ENCODE data around the gene ZNRF3.

Gene ZNRF3

DNA sequence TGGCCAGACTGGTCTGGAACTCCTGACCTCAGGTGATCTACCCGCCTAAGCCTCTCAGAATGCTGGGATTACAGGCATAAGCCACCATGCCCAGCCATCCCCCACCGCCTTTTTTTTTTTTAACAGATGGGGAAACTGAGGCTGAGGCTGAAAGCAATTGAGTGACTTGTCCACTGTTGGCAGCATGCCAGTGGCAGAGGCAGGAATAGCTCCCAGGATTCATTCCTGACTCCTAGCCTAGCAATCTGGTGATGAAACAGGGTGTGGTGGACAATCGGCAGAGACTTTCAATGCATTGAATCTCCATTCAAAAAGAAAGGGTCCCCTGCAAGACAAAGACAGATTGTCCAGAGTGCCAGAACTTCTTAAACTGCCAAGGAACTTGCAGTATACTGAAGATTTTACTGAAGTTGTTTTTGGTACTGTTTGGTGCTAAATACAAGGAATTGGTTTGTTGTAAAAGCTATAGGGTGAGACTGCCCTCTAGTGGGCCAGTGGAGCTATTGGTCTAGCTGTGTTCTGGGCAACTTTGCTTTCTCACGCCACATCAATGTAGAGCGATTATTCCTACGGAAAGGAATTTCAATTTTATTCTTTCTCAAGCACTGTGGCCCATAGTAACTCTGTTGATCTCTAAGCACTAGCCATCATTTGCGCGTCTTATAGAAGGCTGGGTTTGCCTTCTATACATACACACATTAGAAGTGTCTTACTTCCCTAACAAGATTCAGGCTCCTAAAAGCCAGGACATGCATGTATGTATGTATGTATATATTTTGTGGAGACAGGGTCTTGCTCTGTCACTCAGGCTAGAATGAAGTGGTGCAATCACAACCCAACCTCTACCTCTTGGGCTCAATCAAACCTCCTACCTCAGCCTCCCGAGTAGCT lies 157.3 kb downstream of the ZNRF3 start:
- peak; percentile 65 to 75 for DNase-seq

DNA sequence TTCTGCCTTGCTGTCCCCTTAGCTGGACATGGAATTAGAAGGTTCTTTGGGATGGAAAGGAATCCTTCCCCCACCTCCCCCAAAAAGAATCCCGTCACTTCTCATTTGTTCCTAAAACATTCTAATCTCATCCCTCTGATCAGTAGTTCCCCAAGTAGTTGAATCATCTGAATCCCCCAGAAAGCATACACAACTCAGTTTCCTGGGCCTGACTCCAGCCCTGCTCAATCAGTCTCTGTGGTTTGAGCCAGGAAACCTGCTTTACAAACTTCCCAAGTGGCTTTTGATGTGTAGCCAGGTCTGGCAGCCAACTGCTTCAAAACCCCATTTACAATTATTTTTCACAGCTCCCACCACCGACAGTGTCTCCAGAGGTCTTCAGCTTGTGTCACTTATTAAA lies 158.0 kb downstream of the ZNRF3 start:
- DNase-seq, result no peak

DNA sequence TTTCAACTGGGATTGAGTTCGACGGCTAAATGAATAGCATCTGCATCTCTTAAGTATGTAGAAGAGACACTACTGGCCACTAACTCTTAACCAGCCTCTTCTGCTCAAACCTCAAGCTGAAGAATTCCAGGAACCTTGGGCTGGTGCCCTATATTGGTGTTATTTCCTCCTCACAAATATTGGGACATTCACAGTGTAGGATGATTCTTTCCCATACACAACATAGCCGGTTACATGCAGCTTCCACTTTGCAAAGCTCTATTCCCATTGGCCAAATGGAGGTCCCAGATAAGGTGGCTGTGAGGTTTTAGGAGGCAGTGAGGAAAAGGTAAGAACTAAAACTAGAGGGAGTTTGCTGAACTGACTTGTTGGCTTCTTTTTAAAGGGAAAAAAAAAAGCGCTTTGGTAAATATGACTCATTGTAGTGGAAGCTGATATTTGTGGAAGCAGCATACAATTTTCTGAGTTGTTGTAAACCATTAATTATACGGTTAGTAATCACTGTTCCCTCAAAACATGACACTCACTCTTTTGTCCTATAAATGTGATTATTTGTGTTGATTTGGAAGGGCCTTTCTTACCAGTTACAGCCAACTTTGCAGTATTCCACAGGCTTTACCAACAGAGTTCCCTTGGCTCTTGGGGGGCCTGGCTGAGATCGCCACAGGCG lies 160.7 kb downstream of the ZNRF3 start:
- DNase-seq, result no peak

DNA sequence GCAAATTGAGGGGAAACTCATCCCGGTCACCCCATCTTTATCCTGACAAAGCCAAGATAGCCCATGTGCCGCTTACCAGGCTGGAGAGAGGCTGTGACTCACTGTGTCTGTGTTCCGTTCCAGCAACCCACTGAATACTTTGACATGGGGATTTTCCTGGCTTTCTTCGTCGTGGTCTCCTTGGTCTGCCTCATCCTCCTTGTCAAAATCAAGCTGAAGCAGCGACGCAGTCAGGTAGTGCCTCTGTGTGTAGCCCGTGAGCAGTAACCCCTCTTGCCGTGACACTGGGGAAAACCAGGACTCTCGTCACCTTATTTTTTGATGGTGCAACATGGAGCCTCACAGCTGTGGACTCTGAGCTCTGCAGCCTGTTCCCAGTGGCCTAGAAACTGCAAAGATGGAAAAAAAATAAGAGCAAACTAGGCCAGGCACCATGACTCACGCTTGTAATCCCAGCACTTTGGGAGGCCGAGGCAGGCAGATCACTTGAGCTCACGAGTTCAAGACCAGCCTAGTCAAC lies 161.3 kb downstream of the ZNRF3 start:
- DNase-seq, result no peak

DNA sequence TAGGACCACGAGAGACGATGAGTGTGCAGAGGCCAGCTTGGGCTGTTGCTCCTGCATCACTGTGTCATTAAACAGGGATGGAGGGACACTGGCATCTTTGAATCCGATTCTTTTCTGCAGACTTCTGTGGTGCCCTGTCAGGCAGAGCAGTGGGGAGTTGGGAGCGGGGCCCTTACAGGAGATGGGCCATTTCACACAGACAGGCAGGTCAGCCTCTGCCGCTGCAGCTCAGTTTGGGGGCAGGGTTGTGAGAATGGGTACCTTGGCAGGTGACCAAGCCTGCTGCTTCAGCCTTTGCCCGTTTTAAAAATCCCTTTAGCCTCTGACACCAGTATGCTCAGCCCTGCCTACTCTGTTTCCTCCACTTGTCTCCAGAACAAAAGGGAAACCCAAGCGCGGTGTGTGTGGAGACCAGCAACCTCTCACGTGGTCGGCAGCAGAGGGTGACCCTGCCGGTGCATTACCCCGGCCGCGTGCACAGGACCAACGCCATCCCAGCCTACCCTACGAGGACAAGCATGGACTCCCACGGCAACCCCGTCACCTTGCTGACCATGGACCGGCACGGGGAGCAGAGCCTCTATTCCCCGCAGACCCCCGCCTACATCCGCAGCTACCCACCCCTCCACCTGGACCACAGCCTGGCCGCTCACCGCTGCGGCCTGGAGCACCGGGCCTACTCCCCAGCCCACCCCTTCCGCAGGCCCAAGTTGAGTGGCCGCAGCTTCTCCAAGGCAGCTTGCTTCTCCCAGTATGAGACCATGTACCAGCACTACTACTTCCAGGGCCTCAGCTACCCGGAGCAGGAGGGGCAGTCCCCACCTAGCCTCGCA lies 165.7 kb downstream of the ZNRF3 start:
- DNase-seq, result no peak

DNA sequence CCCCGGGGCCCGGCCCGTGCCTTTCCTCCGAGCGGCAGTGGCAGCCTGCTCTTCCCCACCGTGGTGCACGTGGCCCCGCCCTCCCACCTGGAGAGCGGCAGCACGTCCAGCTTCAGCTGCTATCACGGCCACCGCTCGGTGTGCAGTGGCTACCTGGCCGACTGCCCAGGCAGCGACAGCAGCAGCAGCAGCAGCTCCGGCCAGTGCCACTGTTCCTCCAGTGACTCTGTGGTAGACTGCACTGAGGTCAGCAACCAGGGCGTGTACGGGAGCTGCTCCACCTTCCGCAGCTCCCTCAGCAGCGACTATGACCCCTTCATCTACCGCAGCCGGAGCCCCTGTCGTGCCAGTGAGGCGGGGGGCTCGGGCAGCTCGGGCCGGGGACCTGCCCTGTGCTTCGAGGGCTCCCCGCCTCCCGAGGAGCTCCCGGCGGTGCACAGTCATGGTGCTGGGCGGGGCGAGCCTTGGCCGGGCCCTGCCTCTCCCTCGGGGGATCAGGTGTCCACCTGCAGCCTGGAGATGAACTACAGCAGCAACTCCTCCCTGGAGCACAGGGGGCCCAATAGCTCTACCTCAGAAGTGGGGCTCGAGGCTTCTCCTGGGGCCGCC lies 166.4 kb downstream of the ZNRF3 start:
- DNase-seq, result no peak

DNA sequence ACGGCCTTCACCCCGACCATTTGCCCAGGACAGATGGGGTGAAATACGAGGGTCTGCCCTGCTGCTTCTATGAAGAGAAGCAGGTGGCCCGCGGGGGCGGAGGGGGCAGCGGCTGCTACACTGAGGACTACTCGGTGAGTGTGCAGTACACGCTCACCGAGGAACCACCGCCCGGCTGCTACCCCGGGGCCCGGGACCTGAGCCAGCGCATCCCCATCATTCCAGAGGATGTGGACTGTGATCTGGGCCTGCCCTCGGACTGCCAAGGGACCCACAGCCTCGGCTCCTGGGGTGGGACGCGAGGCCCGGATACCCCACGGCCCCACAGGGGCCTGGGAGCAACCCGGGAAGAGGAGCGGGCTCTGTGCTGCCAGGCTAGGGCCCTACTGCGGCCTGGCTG lies 167.1 kb downstream of the ZNRF3 start:
- DNase-seq, result no peak

DNA sequence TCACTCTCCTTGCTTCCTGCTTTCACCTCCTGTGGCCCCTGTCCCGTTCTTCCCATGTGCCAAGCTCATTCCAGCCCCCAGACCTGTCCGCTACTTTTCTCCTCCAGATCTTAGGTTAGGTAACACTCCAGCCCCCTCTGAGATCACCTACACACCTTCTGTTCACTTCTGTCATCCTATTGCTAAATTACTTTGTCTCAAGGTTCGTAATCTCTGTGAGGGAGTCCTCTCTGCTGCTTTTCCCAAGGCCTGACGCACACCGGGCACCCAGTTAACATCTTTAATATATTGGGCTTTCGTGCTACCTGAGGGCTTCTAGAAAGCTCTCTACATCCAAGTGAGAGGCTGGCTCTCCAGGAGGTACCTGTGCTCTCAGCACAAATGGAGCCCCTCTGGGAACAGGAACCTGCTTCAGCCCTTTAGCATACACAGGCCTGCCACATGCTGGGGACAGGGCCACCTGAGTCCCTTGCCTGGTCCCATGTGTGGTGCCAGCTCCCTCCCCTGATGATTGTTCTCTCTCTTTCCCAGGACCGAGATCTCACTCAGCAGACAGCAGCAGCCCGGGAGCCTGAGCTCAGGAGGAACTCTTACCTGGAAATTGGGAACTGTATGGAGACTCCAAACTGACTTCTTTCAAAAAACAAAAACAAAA lies 169.8 kb downstream of the ZNRF3 start:
- DNase-seq, result no peak

DNA sequence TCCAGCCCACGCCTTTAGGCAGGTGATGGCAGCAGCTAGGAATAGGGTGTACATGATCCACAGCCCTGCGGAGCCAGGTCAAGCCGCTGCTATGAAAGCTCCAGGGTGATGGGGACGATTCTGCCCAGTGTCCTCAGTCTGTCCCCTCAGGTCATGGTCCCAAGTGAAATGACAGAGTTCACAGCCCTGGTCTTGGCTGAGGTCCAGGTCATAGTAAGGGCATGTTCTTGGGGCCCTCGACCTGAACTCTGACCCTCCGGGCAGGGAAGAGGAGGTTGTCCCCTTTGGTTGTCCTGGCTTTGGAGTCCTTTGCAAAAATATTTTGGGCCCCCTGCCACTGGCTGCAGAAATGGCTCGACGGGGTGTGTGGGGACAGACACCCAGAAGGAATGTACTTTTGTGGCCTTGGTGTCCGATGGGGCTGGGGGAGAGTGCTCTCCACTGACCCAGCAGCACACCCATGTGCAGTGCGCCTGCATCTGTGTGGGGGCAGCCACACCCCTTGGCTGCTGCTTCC lies 170.9 kb downstream of the ZNRF3 start:
- no peak for DNase-seq

DNA sequence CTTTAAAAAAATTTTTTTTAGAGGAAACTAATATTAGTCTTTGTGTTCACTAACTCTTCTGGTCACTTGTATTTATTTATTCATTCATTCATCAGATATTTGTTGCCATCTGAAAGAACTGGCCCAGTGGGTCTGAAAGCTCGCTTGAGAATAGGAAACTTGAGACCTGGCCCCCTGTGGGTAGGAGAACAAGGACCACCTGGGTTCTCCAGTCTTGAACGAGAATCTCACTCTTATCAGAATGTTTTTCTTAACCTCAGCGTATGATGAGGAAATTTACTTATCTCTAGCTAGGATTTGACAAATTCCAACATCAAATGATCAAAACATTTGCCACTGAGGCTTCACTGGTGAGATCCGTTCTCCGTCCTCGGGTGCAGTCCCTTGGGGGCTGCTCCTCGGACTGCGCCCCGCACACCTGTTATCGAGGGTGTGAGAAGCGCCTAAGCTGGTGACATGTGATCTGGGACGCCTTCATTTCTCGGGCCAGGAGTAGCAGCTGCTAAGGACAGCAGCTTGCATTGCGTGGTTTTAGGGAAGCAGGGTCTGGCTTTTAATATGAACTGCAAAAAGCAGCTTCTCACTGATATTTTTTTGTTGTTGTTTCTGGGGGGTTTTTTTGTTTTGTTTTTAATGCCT lies 171.9 kb downstream of the ZNRF3 start:
- no peak for DNase-seq

DNA sequence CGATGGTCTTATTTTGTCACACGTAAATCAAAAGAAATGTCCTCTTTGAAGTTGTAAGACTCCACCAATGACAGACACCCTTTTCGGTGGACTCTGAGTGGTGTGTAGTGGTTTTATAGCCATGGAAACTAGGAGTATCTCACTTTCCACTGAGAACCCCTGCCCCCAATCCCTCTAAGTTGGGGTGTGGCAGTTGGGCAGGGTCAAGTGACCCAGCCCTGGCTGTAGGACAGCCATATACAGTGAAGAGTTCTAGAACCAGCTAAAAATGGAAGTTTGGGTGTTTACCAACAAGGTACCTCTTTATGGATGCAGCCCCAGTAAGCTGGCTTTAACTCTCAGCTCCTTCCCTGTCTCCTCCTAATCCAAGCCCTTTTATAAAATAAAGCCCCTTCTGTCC lies 173.1 kb downstream of the ZNRF3 start:
- no peak for DNase-seq

DNA sequence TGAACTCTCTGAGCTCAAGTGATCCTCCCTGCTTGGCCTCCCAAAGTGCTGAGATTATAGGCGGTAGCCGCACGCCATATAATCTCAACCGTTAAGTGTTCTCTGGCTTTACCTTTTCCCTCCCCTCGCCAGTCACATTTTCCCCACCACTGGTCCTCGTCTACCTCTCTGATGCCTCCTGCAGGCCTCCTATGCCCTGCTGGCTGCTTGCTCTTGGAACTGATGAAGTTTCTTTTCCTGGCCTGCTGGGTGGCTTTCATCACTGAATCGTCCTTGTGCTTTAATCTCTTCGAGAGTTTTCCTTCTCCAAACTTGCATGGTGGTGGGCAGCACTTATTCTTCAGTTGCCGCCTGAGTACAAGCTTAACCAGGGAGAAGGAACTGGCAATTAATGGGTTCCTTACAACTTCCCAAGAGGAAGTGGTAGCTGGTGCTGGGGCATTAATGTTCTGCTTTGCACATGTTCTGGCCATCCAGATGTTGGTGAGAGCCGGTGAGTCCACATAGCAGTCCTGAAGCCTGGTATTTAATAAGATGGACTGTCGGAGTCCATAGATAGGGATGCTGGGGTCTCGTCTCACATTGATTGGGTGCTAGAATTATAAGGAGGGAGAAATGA lies 177.0 kb downstream of the ZNRF3 start:
- peak; percentile 21 to 45 for DNase-seq

DNA sequence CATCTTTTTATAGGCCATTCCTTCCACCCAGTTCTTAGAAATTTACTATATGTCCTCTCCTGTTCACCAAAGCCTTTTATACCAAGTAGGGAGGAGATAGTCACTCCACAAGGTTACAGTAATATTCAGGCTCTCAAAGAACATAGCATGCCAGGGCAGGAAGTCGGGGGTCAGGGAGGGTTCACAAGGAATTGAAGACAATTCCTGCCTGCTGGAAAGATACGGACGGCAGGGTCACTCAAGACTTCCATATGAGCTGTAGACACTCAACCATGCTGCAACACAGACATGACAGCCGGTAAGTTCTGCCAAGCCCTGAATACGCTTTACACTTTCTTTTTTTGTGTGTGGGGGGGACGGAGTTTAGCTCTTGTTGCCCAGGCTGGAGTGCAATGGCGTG lies 177.6 kb downstream of the ZNRF3 start:
- DNase-seq, result no peak

DNA sequence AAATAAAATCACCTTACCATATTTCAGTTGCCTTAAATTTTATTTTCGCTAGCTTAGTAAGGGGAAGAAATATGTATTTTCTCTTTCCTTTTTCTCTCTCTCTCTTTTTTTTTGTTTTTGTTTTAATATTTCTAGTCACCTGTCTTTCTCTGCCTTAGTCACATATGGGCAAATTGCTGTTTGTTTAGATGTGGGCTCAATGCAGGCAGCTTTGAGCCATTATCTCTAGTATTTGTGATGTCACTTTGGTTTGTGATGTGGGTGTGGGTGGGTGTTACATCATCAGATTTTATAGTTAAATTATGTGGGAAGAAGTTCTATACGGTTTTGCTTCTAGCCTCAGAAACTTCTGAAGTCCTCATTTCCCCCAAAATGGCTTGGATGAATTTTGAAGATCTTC lies 178.4 kb downstream of the ZNRF3 start, which contains the start of gene C22orf31:
C22orf31 (minus strand) TSS at position 59 of the 400 bp plus-strand sequence; CDS start at position 20, 39 bp downstream.
- no peak for DNase-seq

DNA sequence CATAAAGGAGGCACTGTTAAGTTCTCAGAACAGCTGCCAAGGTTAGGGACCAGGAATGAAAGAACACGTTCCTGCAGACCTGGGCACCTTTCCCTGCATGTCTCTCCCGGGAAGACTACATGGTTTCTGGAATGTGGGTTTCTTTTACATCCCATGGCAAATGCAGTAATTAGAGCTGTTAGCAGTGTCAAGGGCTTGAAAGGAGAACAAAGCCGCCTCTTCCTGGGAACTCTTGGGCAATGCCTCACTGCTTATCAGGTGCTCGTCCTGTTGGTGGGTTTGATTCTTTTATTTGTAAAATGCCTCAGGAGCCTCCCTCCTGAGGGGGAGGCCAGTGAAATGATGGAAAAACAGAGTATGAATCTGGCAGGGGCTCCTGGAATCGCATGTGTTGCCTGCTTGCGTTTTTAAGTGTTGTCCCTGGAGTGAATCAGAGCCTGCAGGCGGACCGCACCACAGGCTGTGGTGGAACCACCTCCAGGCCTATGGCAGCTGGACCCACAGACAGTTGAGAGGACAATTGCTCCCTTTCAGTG lies 179.0 kb downstream of the ZNRF3 start:
- no peak for DNase-seq

DNA sequence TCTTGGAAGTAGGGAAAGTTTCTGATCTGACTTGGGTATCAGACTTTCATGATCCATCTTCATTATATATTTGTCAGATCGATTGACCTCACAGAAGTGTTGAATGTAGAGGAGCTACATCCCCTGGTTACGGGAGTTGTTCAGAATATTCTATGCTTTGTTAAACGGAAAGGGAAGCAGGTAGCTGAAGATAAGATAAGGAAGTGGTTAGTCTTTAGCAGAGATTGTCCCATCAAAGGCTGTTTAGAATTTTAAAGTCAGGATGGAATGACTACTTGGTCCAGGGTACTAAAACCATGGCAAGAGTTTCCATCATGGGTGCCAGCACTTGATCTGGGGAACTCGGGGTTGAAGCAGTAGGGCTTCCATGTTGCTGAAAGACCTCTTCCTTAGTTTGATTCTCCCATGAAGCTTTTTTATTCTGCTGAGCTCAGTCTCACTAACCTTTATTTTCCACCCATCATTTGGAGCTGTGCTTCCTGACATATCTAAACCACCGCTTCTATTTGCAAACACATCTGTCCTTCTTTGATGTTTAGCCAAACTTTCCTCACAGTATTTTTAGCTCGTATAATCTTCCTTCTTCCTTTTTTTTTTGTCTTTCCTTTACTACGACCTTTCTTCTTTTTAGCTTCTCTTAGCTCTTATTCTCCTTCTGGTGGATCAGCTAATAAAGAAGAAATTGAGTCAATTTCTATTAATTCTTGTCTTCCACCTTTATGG lies 182.3 kb downstream of the ZNRF3 start:
- no peak for DNase-seq

DNA sequence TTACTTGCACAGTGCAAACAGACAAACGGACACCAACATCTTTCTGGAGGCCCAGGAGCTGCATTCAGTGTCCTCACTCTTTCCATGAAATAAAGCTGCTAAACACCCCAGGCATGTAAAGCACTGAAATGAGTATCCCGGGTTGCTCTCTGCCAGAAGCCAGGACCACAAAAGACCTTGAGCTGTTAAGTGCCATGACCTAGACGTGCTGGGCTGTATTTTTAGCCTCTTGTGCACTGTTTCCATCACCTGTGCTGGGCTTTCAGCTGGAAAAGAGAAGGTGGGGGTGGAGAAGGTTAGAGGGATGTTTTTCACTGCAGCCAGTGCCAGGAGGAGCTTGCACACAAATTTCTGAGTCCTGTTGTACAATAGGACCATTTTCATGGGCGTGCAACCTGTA lies 186.1 kb downstream of the ZNRF3 start:
- no peak for DNase-seq

DNA sequence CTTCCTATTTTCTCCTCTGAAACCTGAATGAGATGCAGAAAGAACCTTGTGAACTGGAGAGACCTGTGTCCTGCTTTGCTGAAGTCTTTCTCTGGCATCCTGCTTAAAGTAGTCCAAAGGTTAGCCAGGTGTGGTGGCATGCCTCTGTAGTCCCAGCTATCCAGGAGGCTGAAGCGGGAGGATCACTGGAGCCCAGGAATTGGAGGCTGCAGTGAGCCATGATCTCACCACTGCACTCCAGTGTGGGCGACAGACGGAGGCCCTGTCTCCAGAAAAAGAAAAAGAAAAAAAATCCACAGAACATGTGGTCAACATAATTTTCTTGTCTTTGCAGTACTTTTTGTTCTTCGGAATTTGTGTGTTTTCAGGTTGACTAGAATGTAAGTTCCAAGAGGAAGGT lies 187.1 kb downstream of the ZNRF3 start:
- no peak for DNase-seq

DNA sequence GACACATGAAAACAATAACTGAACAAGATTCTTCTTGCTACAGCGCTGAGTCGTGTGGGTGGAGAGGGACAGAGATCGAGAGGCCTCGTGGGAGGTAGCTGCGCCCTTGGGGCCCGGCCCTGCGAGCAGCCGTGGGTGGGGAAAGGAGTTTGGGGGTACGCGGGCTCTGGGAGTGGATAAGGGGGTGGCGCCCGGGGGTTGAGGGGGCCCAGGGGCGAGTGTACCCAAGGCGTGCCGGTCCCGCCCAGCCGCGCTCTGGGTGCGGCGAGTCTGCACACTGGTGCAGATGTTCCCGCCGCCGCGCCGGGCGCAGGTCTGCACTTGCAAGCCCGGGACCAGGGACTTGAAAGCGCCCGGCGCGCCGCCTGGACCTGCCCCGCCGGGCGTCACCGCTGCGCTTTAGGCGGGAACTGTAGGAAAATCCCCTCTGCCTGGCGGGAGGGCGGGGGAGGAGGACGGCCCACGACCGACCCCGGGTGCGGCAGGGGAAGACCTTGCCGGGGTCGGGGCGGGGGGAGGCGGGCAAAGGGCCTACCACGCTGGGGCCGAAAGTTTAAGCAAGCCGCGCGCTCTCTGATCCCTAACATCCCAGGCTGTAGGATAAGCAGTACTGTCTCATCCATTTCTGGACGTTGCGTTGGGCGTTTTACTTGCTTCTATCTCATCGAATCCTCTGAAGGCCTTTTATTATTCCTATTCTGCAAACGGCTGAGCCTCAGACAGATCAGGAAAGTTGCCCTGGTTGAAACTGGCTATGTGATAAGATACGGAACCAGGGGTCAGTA lies 188.1 kb downstream of the ZNRF3 start:
- DNase-seq, result peak in 1 of 2 donors; percentile 49

Data from inflammatory macrophage (primary cell).